HG02642 (cell line): Measurements from ENCODE around the gene PASD1.
A peak's percentile ranks its signal among the peaks of the same experiment; 100 is the strongest.
"Not testable (repeated sequence)": the region's sequence is repeated elsewhere in the genome, so short reads cannot be mapped to it uniquely, and the experiment has no call there.

Experiments used
- ATAC-seq: cut with Tn5 transposase; IDR thresholded peaks from one replicate; pipeline ENCODE4 v1.9.1; 2021; ENCODE audit warnings: mild to moderate bottlenecking; ENCODE audit not compliant: unreplicated experiment, poor library complexity

Gene PASD1

DNA sequence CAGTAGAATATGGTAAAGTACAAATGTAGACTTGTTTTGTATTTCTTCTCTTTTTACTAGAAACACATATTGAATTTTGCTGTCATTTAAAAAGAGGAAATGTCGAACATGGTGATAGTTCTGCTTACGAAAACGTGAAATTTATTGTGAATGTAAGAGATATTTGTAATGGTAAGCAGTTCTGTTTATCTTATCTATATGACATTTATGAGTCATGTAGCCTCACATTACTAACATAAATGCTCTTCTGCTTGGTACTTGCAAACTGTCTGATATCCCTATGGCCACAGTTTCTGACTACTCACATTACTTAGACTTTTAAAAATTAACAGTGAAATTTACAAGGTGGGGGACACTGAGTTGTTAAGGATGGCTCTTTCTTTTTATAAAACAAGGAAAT is 57.9 kb downstream of the PASD1 start:
- ATAC-seq = no peak

DNA sequence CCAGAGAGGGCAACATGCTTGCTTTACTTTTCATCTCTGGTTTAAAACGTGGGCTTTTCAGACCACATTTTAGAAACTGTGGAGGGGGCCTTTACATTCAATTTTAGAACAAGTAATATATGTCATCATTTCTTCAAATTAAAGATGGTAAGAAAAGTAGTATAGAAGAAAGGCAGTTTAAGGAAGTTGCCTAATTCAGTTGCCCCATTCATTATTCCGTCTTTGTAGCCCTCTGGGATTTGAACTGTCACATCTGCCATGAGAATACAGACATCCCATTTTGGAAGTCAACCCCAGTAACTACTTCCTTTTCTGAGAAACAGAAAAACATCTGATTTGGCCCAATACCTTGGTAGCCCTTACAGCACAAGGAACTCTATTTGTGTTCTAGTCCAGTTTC is 61.2 kb downstream of the PASD1 start:
- no peak for ATAC-seq

DNA sequence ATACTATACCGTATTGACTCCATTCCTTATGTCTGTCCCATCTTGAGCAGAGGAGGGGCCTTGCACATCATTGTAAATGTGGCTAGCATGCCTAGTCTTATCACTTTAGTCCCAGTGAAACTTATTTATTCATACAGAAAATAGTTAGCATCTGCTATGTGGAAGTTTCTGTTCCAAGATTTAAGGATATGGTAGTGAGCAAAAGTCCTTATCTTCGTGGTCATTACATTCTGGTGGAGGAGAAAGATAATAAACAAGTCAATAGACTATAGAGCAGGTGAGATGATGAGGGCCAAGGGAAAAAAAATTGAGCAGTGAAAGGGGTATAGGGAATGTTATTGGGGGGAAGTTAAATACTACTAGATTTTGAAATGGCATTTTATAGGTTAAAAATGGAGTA is 68.3 kb downstream of the PASD1 start:
- ATAC-seq = no peak

DNA sequence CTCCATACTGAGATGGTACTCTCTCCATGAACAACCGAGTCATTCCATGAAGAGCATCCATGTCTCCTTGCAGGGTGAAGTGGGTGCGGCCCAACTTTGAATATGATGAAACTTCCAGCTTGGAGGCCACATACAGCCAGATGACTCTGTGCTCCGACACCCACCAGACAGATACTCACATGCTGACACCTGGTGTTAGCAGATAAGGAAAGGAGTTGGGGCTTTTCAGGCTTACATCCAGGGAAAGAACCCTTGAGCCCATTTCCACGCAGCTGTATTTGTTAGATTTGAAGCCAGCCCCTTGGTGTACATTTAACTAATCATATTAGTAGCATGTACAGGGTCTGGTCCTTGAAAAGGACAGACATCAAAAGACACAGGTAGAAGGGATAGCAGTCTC is 69.7 kb downstream of the PASD1 start:
- no peak for ATAC-seq

DNA sequence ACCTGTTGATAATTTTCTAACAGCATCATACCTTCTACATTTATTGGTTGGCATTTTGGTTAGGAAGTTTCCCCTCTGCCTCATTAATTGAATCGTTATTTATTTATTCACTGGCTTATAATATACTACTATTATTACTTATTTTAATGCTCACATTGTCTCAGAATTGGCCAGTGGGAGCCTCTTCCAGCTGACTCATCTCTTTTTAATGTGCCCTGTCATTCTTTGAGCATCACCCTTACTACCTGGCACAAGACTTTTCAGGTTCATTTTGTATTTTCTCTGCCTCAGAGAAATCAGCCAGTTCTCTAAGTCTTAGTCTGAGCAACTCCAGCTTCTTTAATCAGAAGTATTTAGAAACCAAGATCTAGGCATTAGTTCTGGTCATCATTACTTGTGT is 71.5 kb downstream of the PASD1 start:
- ATAC-seq = no peak

DNA sequence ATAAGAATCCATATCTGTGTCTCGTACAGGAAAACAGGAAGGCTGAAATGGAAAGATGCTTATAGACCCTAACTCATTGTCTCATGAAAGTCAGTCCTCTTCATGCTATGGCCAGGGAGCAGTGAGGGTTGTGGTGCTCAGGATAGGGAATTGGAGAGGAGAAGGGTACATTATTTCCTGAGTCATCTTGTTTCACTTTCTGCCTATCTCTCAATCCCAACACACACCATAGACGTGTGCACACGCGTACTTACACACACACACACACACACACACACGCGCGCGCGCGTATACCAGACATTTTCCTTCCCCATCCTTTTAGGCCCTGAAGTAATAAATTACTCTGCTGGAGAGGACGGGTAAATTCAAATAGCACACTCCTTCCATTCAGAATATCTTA is 78.1 kb downstream of the PASD1 start:
- ATAC-seq = no peak

DNA sequence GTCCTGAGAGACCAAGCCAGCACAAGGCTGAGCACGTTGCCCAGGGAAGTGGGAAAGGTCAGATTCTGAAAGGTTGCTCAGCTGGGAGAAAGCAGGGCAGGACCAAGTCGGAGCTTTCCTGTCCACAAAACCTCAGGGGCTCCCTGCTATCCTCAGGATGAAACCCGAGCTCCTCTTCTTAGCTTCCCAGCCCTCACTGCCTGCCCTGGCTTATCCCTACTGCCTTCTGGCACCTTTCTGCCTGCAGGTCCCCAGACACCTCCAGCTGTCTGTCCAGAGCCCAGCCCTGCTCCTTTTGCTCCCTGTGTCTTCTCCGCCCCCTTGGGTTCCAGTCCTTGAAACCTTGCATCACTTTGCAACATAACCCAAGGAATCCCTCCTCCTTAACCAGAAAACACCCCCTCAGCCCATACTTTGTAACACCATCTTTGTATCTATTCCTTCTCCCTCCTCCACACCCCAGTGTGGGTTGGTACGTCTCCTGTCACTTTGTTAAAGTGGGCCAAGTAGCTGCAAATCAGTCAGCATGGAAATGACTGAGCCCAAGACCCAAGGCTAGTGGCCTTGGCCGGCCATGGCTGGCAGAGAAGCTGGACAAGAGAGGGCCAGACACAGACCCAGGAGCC is 111.8 kb downstream of the PASD1 start:
- ATAC-seq = no peak

DNA sequence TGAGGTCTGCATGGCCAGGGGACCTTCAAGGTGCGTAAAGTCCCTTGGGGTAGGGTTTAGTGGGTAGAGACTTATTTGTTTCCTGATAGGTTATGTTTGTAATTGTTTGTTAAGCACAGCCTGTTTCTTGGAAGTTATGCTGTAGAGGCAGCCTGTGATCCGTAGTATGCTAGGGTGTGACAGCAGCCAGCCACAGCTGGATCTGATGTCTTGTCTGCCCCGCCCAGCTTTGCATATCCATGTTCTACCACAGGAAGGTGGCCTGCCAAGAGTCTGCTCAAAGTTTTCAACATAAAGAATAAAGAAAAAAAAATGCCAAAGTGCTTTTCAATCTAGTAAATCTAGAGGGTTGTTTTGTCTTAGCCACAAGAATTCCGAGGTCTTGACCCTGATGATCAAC is 112.7 kb downstream of the PASD1 start:
- ATAC-seq = no peak

DNA sequence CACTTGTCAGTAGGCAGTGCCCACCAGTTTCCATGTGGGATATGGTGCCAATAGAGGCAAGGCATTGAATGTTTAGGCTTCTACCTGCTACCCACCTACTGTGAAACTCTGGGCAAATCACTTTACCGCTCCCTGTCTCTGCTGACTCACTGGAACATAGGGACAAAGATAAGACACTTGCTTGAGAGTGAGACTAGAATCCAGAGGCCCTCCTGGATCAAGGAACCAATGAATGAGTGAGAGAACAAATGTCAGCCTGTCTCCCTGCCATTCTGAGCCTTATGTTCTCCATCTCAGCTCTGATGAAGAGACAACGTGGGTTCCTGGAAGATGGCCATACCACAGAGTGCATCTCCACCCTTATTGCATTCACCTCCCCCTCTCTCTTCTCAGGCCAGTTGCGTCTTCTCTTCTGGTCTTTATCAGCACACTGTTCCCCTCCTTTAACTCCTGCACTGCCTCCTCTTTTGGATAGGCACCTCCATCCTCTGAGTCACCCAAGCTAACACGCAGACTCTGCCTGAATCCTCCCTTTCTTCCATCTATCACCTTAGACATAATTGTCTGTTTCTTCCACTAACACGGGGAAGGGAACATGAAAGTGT is 116.4 kb downstream of the PASD1 start:
- ATAC-seq = no peak

DNA sequence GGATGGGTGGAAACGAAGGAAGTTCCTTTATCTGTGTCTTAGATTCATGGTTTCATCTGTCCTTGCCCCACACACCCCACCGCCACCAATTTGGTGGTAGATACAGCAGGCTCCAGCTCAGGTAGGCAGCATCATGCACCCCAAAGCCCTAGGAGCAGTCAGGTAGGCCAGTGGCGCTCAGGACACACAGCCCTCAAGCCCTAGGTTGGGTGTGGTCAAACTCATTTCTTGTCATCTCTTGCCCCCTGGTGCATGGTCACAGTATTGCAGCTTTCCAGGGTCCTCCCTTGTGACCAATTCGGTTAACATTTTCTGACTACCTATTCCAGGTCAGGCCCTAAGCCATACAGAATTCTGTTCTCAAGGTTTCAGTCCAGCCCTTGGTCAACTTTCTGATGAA is 117.3 kb downstream of the PASD1 start:
- peak; percentile 82 for ATAC-seq

DNA sequence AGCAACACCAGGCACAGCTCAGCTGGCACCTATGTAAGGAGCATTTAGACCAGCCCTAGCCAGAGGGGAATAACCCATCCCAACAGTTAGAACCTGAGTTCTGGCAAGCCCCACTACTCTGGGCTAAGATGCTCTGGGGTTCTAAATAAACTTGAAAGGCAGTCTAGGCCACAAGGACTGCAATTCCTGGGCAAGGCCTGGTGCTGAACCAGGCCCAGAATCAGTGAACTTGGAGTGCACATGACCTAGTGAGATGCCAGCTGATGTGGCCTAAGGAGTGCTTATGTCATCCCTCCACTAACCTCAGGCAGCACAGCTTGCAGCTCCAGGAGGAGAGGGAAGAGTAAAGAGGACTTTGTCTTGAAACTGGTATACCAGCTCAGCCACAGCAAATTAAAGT is 124.2 kb downstream of the PASD1 start:
- ATAC-seq = no peak

DNA sequence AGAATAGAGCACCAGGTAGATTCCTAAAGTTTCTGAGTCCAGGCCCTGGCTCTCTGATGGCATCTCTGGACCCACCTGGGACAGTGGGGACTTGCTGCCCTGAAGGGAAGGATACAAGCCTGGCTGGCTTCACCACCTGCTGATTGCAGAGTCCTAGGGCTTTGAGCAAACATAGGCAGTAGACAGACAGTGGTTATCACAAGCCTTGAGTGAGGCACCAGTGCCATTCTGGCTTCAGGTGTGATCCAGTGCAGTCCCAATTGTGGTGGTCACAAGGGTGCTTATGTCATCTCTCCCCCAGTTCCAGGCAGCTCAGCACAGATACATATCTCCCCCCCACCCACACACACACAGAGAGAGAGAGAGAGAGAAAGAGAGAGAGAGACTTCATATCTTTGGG is 125.2 kb downstream of the PASD1 start:
- ATAC-seq = no peak

DNA sequence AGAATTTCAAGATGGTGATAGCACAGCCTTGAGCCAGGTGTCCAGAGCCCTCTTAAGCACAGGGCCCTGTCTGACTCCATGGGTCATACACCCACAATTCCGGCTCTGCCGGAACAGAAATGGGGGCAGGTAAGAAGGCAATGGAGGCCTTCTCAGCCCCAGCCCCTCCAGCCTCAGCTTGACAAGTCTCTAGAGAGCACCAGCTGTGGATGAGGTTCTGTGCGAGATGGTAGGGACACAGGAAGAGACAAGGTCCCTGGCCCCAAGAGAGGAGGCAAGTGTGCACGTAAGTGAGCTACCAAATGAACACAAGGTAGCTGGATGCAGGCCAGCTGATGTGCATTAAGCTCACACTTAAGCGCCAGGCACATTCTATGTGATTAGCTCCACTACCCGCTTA is 129.3 kb downstream of the PASD1 start:
- ATAC-seq = no peak

DNA sequence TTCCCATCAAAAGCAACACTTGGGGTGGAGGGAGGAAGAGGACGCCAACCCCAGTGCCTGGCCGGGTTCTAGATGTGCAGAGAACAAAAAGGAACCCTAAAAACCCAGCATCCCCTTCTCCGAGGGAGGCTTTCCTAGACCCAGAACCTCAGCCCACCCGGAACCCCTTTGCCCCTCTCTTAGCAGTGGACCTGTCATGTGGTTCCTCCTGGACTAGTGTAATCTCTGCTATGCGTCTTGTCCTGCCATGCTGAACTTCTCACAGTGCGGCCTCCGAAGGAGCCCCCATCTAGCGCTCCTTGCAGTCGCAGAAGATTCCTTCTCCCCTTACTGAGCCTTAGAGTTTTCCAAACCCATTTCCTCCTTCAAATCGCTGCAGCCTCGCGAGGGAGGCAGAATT is 130.6 kb downstream of the PASD1 start:
- no peak for ATAC-seq

DNA sequence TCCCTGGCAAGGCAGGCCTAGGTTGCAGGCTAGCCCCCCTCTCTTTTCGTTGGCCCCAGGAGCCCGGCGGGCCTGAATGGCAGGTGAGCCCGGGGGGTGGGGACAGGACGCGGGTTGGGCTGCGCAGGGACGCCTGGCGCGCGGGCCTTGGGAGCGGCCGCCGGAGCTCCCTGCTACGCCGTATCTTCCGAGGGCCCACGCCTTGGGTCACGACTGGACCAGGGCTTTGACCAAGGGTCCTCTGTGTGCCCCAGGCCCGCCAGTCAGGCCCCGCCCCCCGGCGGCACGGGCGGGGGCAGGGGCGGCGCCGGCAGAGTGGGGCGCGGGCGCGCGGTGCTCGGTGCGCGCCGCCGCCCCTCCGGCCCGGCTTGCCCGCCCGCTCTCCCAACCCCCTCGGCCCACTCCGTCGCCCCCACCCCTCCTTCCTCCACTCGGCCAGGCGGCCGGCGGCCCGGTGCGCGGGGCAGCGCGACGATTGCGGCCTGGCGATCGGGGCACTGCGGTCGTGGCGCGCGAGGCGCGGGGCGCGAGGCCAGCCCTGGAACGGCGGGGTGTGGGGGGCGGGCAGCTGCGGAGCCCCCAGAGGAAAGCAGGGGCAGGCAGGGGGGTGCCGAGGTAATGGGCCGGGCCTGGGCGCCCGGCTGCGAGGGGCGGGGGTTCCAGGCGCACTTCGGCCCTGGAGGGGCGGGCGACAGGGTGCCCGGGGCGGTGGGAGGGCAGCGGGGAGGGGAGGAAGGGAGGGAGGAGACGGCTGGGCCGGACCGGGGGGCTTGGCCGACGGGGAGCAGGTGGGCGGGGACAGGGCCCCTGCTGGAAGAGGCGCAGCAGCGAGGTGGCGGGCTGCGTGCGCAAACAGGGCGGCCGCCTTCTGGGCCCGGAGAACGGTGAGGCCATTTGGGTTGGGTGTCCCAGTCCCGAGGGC is 131.4 kb downstream of the PASD1 start, which contains the start of gene PRRG3:
Gene PRRG3, plus strand, starts transcription at position 798 of the 922 bp plus-strand sequence. CDS start 3,357 bp downstream, outside the sequence.
- no peak for ATAC-seq

DNA sequence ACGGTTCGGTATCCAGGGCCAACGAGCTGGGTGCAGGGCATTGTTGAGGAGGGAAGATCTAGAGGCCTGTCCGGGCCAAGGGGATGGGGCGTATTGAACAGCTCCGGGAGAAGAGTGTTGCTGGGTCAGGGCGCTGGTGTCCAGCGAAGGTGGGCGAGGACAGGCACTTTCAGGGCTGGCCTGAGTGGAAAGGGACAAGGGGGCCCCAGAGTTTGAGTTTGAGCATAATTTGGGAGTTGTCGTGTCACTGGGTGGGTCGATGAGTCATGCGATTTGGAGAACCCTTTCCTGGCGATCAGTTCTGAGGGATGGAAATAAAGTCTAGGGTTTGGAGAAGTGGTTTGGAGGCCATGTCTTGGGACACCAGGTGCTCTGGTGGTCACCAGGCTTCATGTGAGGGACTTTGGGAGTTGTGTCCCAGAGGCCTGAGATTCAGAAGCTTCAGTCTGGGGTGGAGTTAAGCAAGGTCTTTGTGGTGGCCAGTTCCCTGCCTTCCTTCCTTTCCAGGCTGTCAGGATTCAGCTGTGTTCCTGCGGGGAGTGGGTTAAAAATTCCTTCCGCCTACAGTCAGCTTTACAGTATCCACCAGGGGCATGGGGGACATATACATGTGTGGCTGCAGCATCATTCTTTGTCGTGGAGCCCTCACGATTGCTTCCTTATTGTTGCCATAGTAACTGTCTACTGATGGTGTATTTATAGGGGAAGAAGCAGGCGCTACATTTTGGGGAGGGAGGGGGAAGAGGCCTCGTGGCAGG is 132.3 kb downstream of the PASD1 start:
- no peak for ATAC-seq

DNA sequence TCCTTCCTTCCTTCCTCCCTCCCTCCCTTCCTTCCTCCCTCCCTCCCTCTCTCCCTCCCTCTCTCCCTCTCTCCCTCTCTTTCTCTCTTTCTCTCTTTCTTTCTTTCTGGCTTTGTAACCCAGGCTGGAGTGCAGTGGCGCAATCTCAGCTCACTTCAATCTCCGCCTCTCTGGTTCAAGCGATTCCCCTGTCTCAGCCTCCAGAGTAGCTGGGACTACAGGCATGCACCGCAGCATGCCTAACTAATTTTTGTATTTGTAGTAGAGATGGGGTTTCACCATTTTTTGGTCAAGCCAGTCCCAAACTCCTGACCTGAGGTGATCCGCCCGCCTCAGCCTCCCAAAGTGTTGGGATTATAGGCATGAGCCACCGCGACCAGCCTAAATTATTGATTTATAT is 133.6 kb downstream of the PASD1 start:
- ATAC-seq = not testable (repeated sequence)

DNA sequence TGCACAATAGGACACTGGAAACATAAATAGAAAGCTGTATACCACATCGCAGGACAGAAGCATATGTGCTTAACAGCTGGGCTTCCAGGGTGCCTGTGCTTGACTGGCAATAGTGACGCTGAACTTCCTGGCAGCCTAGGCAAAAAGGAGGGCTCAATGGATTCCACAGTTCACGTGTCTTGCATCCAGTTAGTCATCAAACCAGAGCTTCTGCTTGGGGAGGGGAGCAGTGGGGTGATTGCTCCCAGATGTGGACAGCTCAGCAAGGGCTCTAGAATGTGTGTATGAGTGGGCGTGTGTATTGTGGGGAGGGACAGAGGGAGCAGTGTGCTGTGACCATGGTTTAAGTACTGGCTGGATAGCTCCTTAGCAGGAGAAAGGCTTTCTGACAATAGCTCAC is 134.0 kb downstream of the PASD1 start:
- ATAC-seq = no peak

DNA sequence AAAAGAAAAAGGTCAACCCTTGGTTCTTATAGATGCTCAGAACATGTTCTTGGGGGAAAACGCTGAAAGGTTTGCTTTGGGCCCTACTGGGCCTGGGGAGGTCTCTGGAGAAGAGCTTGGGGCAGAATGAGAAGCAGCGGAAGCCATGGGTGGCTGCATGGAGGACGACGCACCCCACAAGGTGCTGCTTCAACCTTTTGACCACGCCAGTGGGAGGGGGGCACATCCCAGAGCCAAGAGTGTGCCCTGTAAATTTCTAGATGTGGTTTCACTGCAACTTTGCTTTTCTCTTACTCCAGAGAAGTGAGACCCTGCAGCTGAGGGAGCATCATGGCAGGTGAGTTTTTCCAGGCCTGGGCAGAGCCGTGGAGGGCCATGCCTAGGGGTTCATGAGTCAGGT is 135.0 kb downstream of the PASD1 start:
- ATAC-seq = no peak

DNA sequence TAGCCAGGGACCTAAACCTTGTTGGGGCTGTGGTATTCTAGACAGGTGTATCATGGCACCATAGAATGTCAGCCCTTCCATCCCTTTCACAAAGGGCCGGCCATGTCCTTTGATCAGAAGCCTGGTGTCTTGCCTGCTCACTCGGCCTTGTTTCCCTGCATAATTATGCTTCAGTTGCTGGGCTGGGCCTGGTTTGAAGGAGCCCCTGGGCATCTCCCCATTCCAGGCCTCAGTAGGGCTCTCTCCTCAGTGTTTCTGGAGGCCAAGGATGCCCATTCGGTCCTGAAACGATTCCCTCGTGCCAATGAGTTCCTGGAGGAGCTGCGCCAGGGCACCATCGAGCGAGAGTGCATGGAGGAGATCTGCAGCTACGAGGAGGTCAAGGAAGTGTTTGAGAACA is 136.3 kb downstream of the PASD1 start:
- ATAC-seq = no peak

DNA sequence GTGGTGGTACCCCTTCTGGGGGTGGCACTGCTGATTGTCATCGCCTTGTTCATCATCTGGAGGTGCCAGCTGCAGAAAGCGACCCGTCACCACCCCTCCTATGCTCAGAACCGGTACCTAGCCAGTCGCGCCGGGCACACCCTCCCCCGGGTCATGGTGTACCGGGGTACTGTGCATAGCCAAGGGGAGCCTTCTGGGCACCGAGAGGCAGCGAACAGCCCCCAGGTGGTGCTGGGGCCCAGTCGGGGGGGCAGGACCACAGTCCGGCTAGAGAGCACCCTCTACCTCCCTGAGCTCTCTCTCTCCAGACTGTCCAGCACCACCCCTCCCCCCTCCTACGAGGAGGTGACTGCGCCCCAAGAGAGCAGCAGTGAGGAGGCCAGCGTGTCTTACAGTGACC is 137.1 kb downstream of the PASD1 start:
- ATAC-seq = no peak
